Heart right ventricle (tissue), 16 donors: ENCODE data around the gene THAP7. TPM values are rescaled to one million over a fixed set of nuclear protein-coding genes. Genes with fewer than 3 reads are reported as not detected.
A peak's percentile ranks its signal among the peaks of the same experiment; 100 is the strongest.

Experiments used
- ATAC-seq, 8 donors: fragments of 200-7000 bp; cut with Tn5 transposase; one replicate each; pipeline ENCODE4 v1.9.1; 2020; ENCODE audit warnings: mild to moderate bottlenecking in 8 of 8, moderate library complexity in 8 of 8, moderate number of reproducible peaks in 1 of 8
- DNase-seq, 2 donors: peaks; one replicate each; pipeline ENCODE4 v3.0.0-alpha.2; 2020
- H3K27ac ChIP-seq, 10 donors: fragments of 200-600 bp; sonication (generic) in 2 of 10; one replicate each; pipeline versions ENCODE4 v1.5.0 to v1.8.0; 2020 to 2022; ENCODE audit warnings: mild to moderate bottlenecking in 3 of 10
- H3K27me3 ChIP-seq, 7 donors: fragments of 200-600 bp; one replicate each; pipeline ENCODE4 v1.8.0; 2021 to 2022; ENCODE audit warnings: mild to moderate bottlenecking in 2 of 7
- H3K36me3 ChIP-seq, 9 donors: fragments of 200-600 bp; sonication (generic) in 1 of 9; one replicate each; pipeline versions ENCODE4 v1.5.0 to v1.8.0; 2020 to 2022; ENCODE audit warnings: mild to moderate bottlenecking in 2 of 9
- H3K4me1 ChIP-seq, 9 donors: fragments of 200-600 bp; sonication (generic) in 1 of 9; one replicate each; pipeline versions ENCODE4 v1.5.0 to v1.8.0; 2020 to 2022; ENCODE audit warnings: mild to moderate bottlenecking in 4 of 9
- H3K4me3 ChIP-seq, 10 donors: fragments of 200-600 bp; sonication (generic) in 2 of 10; one replicate each; pipeline versions ENCODE4 v1.5.0 to v1.8.0; 2020 to 2022; ENCODE audit warnings: mild to moderate bottlenecking in 7 of 10, moderate library complexity in 2 of 10
- H3K9me3 ChIP-seq, 11 donors: fragments of 200-600 bp in 10 of 11; sonication (generic) in 2 of 11; one replicate each; pipeline versions ENCODE4 v1.5.0 to v1.8.0; 2013 to 2022; ENCODE audit warnings: mild to moderate bottlenecking in 2 of 11, control low read depth in 1 of 11, moderate library complexity in 1 of 11
- CTCF ChIP-seq, 9 donors: fragments of 200-600 bp; sonication (generic) in 2 of 9; IDR thresholded peaks; one replicate each; pipeline versions ENCODE4 v1.5.0 to v1.8.0; 2021 to 2022; ENCODE audit warnings: antibody characterized with exemption in 9 of 9, mild to moderate bottlenecking in 5 of 9, moderate library complexity in 1 of 9
- WGBS, 2 donors: extraction: QIAGEN DNeasy Blood & Tissue Kit; methylation state at CpG; one replicate each; pipeline ENCODE4 v1.1.7; 2013; ENCODE audit warnings: inconsistent platforms in 1 of 2; 5-methylcytosine and 5-hydroxymethylcytosine counted together
- intact Hi-C, 10 donors: fragments of 100-400 bp; cut with DNase I; formaldehyde crosslinking; loops; one replicate each; pipeline versions ENCODE4 v1.11.1 to v1.14.2; 2022
- polyA plus RNA-seq, 2 donors: library from polyadenylated mRNA; stranded (reverse); fragments of 200-250 nt; gene quantifications; one replicate each; pipeline ENCODE4 v1.2.3, GENCODE V29; 2013
- total RNA-seq, 10 donors: library from RNA; stranded (reverse); fragmentation: NEBNext Ultra II Directional in 3 of 10; extraction: Animal tissue kit (Norgen Biotek cat#: 25700) in 3 of 10; gene quantifications; one replicate each; pipeline versions ENCODE4 v1.2.1 to v1.2.4, GENCODE V29; 2021 to 2023
- donor health status: Arrhythmogenic right ventricular cardiomyopathy.
- donor health status: ischemic (EF 13 %, LVEDD 7.1; RV severe dilation, severe dysfunction).
- donor health status: healthy with polysubstance abuse.
- donor health status: DM: no; HTN: yes; CAD: no.
- donor health status: DM: no; HTN: no; CAD: no.
- donor health status: ischemic (EF 25% LVEDD 6.9; RV normal size, moderate dysfunction).
- donor health status: ischemic (EF 25% LVEDD 5.7; RV mildly dilated, moderate dysfunction).
- donor health status: healthy.
- donor health status: DM: yes; HTN: yes; CAD: no.
- donor health status: Ischemic cardiomyopathy.
- donor health status: ischemic (EF 35%, LVEDD 5.7; RV mildly dilated, moderate dysfunction).
- donor health status: nonischemic (EF 11% LVEDD 7.7; RV severe dilation, severe dysfunction).
- donor health status: DM: yes; HTN: yes; CAD: no.
- donor health status: PGD.
- donor health status: ischemic (EF 29% LVEDD 5.4; RV normal size, mild dysfunction).
- donor health status: nonischemic (EF 23%, LVEDD 6.1; RV moderate dilation, normal function).

THAP7 gene
- total and polyA plus RNA-seq, 12 donors: 15.5 to 54.9 (median 18.1) TPM

DNA sequence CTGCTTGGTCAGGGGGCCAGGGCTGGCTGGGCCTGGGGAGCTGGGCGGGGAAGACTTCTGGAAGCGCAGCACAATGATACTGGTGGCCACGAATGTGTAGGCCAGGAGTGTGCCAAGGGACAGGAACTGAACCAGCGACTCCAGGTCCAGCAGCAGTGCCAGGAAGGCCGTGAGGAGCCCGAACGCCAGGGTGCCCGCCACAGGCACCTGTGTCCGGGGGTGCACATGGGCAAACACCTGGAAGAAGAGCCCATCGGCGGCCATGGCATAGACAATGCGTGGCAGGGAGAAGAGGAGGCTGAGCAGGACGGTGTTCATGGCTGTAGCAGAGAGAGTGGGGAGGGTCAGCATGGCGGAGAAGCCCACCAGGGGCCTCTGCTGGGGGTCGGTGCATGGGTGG is 28.1 kb upstream of the THAP7 start:
- intact Hi-C loops: loop anchor here in 2 of 10 donors (10.0 kb wide), 2 partner anchors 65 to 75 kb away; no protein-coding TSS in a partner anchor
- TF ChIP-seq CTCF (IDR thresholded peaks at IDR 0.05): no peak
- ATAC-seq: no peak
- WGBS, 2 donors: 94% methylated on average over 15 of the region's 15 CpGs
- no peak for DNase-seq
- H3K9me3 ChIP-seq: no peaks in the 10 kb centered on the region
- no peaks in the 10 kb centered on the region for H3K36me3 ChIP-seq
- peaks cover 3 to 19% (median 8%) of the 10 kb centered on the region in 9 donors for H3K4me1 ChIP-seq
- H3K27me3 ChIP-seq: peaks cover 8 to 47% (median 39%) of the 10 kb centered on the region in 7 donors
- no peak overlapping the region for H3K27ac ChIP-seq
- no peak overlapping the region for H3K4me3 ChIP-seq

DNA sequence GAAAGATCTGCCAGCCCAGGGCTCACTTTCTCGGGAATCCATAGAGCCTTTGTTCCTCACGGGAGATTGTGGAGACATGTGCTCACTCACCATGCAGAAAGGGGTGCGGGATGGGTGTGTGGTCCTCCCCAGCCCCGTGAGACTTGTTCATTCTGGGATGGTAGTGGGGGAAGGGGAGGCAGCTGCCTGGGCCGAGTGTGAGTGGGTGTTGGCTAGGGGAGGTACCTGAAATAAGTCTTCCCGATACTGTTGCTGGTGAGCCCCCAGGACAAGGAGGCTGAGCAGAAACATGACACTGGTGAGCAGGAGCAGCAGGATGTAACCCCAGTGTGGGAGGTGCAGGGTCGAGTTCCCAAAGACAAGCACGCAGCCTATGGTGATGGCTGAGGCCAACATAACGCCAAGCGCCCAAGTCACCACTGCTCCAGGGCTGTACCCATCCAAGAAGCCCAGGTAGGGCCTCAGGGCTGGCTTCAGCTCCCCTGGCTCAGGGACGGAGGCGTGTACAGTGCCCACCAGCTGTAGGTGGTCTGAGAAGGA is 27.6 kb upstream of the THAP7 start:
- ATAC-seq (no peak), DNase-seq (no peak)
- no peak overlapping the region for H3K27ac ChIP-seq
- no peak overlapping the region for H3K4me3 ChIP-seq
- intact Hi-C loops: loop anchor here in 4 of 10 donors (2.0 to 10.0 kb wide), 4 partner anchors 35 to 85 kb away; no protein-coding TSS in a partner anchor
- no peaks in the 10 kb centered on the region for H3K36me3 ChIP-seq
- no peaks in the 10 kb centered on the region for H3K9me3 ChIP-seq
- H3K4me1 ChIP-seq: peaks cover 3 to 19% (median 8%) of the 10 kb centered on the region in 9 donors
- no peak for TF ChIP-seq CTCF (IDR thresholded peaks at IDR 0.05)
- peaks cover 8 to 47% (median 39%) of the 10 kb centered on the region in 7 donors for H3K27me3 ChIP-seq
- 67 to 69% methylated on average over 12 of the region's 12 CpGs for WGBS, 2 donors

- Histone ChIP-seq H3K4me1 (peaks cover 3 to 19% (median 8%) of the 10 kb centered on the region in 9 donors), H3K4me3 (no peak overlapping the region), H3K9me3 (no peaks in the 10 kb centered on the region), H3K27ac (no peak overlapping the region), H3K36me3 (no peaks in the 10 kb centered on the region), H3K27me3 (peaks cover 8 to 44% (median 31%) of the 10 kb centered on the region in 7 donors)
- peak in 1 of 8 donors; percentile 7 for ATAC-seq
- intact Hi-C loops: loop anchor here in 2 of 10 donors (2.0 to 10.0 kb wide), 2 partner anchors 36 to 84 kb away; no protein-coding TSS in a partner anchor
- TF ChIP-seq CTCF (IDR thresholded peaks at IDR 0.05): no peak
- DNase-seq: no peak
- 90 to 95% methylated on average over 13 of the region's 13 CpGs for WGBS, 2 donors
These were observed 26.6 kb upstream of the THAP7 start for GRCh38 chr22:21028277-21029251.
